Measurements from ENCODE around the gene NFATC2.
"Not testable (repeated sequence)": the region's sequence is repeated elsewhere in the genome, so short reads cannot be mapped to it uniquely, and the experiment has no call there.

Gene NFATC2

DNA sequence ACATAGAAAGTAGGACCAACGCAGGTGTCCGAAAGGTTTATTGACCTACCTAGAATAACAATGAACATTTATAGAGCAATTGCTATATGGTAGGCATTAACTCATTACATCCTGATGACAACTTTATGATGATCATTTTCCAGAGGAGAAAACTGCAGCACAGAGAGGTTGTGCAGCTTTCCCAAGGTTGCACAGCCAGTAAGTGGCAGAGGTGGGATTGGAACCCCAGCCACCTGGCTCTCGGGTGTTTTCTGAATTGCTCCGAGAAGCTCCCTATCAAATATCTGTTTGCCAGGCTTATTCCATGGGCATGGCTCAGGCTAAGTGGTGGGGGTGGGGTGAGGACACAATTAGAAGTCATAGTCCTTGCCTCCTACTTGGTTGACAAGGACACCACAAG is 24.1 kb upstream of the NFATC2 start:
- DNase-seq = no peak

DNA sequence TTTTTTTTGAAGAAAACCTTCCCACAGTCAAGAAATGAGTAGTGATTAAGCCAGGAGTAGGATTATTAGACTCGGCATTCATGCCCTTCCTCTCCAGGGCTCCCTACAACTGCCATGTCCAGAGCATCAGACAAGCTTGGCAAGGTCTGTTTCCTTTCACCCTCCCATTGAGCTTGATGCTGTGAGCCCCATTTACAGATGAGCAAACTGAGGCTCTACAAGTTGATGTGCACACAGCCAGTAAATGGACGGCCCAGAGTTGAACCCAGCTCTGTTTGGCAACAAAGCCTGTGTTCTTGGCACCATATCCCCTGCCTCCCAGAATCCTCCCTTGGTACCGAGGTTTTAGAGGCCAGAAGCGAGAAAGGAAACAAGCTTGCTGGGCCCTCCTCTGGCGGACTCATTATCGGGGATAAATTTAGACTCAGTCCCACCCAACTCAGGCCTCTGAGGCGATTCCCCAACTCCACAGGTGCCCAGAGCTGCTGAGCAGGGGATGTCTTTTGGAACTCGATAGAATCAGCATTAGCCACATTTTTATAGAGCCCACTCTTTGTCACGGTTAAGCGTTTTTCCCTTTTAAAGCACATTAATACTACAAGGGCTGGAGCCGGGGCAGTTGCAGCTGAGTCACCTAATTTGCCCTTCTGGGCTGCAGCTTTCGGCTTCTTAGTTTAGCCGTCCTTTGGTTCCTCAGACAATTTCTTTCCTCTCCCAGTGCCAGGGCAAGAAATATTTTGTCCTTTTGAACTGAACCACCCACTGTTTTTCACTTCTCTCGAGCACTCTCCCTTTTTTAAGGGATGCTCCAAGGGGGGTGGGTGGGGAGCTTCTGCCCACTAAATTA is 23.0 kb upstream of the NFATC2 start:
- peak; percentile 42 for DNase-seq

DNA sequence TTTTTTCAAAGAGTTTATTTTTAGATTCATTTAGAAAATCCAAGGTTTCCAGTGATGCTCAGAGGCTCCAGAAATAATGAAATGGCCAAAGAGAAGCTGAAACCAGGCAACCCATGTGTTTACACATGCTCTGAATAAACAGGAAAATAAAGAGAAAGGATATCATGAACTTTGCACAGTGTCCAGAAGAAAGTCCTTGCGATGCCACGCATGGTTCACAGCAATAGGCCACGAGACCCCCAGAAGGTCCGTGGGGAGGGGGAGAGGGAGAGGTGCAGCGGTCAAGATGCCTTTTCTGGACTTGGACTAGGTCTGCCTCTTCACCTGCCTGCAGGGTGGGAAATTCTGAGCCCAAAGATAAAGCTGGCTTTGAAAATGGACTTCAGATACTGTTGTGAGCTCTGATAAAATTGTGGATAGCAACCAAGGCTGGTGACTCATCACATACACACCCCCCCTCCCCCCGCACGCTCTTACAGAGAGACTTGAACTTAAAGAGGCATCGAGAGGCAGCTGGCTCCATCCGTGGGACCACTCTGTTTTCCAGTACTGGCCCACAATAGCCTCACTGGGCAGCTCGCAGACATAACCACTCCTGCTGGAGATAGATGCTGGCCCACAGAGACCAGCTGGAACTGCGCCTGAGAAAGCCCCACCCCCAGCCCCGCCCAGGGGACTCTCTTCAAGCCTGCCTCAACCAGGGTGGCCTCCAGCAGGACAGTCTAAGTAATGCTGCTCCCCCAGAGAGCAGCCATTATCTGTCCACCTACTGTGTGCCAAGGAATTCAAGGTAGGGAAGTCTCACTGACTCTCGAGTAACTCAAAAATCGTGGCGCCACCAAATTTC is 21.2 kb upstream of the NFATC2 start:
- DNase-seq = peak; percentile 91

GRCh38 chr20:51563174-51563485 is 20.6 kb upstream of the NFATC2 start:
- DNase-seq = no peak

- no peak for DNase-seq
Measured at GRCh38 chr20:51562332-51563173, 20.0 kb upstream of the NFATC2 start.

GRCh38 chr20:51562027-51562331 is 19.5 kb upstream of the NFATC2 start:
- DNase-seq = no peak

GRCh38 chr20:51560550-51561307 is 18.2 kb upstream of the NFATC2 start:
- DNase-seq = no peak

DNA sequence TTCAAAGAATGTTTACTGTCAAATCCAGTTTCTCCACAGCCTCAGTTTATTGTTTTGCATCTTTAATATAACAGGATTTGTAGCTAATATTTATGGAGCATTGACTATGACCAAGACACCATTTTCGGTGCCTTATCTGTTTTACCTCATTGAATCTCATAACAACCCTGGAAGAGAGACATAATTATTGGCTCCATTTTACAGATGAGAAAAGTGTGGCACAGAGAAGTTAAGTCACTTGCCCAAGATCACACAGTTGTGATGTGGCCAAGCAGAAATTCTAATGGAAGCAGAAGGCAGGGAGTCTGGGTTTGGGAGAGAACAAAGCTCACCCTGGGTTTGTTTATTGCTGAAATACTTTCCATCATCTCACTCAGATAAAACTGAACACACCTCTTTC is 17.5 kb upstream of the NFATC2 start:
- DNase-seq = no peak

DNA sequence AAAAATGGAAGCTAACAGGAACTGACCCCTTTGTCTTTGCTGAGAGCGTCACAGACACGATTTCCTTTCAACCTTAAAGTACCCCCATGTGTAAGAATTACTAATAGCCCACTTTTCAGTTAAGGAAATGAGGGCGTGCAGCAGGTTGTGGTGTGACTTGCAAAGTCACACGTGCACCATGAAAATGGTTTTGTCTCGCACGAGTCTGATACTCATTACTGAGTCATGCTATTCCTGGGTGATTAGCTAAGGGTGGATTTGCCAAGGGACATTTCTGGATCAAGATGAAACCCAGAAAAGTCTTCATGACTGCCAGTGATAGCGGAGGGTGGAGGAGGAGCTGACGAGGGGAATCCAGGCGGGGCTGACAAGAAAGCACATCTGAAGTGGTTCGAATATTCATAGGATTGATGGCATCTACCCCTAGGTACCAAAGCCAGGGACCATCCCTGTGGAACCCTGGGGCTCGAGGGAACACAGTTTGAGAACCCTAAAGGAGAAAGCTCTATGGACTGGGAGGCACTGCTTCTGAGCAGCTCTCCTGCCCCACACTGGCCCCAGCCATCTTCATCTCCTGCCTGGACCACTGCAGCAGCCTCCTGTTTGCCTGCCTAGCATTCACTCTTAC is 12.1 kb upstream of the NFATC2 start:
- peak; percentile 16 for DNase-seq

GRCh38 chr20:51553897-51554486 is 11.5 kb upstream of the NFATC2 start:
- DNase-seq = no peak

DNA sequence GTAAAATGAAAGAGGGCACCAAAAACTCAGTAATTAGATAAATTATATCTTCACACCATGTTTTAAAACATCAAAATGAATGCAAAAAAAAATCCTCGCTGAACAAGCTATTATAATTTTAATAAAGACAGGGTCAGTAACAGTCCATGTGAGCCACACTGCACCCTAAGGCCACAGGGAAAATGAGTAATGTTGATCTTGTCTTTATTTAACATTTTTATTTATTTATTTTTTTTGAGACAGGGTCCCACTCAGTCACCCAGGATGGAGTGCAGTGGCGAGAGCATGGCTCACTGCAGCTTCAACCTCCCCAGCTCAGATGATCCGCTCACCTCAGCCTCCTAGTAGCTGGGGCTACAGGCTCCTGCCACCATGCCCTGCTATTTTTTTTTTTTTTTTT is 8.7 kb upstream of the NFATC2 start:
- DNase-seq = no peak

DNA sequence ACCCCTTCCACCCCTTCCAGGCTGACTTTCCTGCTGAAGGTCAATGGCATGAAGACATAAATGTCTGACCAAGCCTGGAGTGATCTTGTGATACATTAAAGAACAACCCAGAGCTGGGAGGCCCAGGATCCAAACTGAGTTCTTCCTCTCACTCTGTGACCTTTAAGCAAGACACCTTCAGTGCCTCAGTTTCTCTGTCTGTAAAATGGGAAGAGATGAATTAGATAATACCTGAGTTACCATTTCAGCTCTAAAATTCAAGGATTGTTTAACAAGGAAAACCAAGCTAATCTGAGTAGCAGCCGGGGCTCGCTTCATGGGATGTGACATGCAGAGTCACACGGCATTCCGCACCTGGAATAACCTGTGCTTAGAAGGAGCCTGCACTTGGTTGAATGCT is 7.0 kb upstream of the NFATC2 start:
- no peak for DNase-seq

DNA sequence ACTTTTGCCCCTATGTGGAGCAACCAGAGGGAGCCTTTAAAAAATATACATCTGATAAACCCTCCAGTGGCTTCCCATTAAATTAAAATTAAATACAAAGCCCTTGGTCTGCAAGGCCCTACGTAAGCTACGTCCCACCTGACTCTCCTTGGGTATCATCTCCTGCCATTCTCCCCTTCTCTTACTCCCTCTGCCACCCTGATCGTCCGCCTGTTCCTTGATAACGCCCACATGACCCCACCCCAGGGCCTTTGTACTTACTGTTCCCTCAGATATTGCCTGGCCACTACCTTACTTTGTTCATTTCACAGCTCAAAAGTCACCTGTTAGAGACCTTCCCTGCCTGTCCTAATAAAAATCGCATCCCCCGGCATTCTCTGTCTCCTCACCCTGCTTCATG is 5.4 kb upstream of the NFATC2 start:
- DNase-seq = peak; percentile 61

DNA sequence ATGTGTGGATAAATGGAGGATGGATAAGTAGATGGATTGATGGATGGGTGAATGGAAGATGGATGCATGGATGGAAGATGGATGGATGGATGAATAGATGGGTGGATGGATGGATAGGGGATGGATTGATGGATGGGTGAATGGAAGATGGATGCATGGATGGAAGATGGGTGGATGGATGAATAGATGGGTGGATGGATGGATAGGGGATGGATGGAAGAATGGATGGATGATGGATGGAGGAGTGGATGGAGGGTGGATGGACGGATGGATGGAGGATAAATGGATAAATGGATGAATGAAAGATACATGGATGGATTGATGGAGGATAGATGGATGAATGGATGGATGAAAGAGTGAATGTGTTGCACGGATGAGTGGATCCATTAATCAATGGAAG is 3.0 kb upstream of the NFATC2 start:
- no peak for DNase-seq

DNA sequence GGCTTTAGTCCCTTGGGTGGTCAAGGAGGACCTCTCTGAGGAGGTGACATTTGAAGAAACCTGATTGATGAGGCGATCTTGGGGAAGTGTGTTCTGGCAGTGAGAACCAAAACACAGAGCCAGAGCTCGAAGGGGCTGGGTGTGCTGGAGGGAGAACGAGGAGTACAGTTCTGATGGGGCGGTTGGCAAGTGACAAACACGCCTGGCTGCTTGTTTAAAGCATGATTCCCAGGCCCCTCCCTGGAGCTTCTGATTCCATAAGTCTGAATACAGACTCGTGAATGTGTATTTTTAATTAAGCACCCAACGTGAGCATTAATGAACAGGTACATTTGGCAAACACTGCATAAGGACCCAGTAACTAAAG is 886 bp upstream of the NFATC2 start:
- DNase-seq = peak; percentile 22

GRCh38 chr20:51542033-51542570 is 417 bp downstream of the NFATC2 start:
- DNase-seq = peak; percentile 89

DNA sequence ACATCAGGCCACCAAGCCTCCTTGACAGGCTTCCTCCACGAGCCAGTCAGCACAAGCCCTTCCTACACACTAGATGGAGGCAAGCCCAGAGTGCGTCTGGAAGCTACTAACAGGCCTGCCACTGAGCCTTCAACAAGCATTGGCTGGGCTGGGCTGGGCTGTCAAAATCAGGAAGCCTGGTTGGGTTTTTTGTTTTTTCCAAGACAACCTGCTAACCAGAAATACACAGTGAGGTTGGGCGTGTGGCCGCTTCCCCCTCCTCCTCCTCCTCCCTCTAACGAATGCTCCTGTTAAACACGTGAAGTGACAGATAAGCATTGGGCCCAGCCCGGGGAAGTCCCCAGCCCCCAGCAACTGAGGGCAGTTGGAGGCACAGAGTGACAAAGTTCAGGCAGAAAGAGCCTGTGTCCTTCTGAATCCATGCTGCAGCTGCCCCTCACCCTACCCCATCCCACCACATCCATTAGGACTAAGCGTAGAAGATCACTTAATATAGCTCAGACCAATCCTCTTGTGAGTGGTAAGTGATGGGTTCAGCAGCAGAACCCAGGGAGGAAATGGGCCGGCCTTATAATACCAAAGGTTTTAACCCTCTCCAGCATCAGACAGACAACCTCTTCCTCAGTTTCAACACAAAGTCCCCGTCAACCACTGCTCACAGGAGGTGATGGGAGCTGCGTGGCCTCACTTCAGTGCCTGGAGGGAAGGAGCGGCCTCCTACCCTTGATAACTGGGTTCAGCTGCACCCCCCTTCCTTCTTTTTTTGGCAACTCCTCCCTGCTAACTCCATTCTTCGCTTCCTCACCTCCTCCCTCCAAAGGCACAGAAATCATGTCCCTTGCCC is 1.1 kb downstream of the NFATC2 start:
- peak; percentile 98 for DNase-seq

DNA sequence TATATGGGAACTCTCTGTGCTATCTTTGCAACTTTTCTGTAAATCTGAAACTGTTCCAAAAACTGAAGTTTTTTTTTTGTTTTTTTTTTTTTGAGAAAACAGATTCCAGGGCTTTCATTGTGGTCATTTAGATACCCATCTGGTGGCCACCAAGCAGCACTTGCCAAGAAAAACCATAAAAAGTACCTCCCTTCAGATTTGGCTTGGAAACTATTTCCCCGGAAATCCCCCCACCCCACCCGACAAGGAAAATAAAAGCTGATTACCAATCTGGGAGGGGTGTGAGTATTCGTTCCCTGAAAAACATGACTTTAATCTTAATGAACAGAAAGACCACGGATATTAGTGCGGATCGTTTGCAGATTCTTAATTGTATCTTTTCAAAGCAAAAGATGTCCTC is 1.9 kb downstream of the NFATC2 start:
- peak; percentile 64 for DNase-seq

DNA sequence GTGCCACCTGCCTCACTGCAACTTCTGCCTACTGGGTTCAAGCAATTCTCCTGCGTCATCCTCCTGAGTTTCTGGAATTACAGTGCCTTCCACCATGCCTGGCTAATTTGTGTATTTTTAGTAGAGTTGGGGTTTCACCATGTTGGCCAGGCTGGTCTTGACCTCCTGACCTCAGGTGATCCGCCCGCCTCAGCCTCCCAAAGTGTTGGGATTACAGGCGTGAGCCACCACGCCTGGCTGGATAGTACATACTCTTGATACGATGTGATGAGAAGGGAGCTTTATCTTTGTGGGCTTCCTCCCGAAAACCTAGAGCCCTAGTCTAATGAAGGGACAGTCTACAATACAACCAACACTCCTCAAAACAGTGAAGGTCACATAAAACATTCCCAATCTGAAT is 2.4 kb downstream of the NFATC2 start:
- not testable (repeated sequence) for DNase-seq
